Hematopoietic multipotent progenitor cell treated with erythropoietin and hydrocortisone succinate and interleukin-3 and kit ligand, for 8 days (in vitro differentiated cells): ENCODE data around the gene CBFA2T3.

Experiments
- DNase-seq: peaks from one replicate; pipeline ENCODE4 v3.0.0-alpha.2; 2015

Gene CBFA2T3

GRCh38 chr16:88830783-88831182 lies 146.2 kb downstream of the CBFA2T3 start:
- no peak for DNase-seq

- no peak for DNase-seq
These were observed 146.7 kb downstream of the CBFA2T3 start for GRCh38 chr16:88830258-88830657.

GRCh38 chr16:88828711-88829110 lies 148.3 kb downstream of the CBFA2T3 start:
- no peak for DNase-seq

GRCh38 chr16:88827727-88828126 lies 149.3 kb downstream of the CBFA2T3 start:
- no peak for DNase-seq

DNA sequence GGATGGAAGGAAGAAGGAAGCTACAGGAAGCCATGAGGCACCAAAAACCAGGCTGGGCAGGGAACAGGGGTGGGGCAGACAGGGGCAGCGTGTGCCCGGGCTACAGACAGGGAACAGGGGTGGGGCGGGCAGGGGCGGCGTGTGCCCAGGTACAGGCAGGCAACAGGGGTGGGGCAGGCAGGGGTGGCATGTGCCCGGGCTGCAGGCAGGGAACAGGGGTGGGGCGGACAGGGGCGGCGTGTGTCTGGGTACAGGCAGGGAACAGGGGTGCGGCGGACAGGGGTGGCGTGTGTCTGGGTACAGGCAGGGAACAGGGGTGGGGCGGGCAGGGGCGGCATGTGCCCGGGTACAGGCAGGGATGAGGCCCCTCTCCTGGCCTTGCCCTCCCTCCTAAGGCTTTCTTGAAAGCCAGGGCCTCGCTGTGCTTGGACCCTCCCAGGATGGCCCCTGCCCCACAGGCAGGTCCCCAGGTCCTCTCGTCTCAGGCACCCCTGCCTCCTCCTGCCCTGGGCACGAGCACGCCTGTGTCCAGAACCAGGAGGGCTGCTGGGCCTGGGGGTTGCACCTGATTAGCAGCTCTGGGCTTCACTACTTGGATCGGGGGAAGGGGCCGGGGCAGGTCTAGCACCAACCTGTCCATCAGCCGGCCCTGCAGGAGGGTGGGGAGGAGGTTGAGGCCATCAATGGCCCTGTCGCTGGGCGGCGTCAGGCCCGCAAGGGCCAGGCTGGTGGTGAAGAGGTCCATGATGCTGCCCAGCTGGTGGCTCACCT lies 150.8 kb downstream of the CBFA2T3 start:
- DNase-seq, result no peak

DNA sequence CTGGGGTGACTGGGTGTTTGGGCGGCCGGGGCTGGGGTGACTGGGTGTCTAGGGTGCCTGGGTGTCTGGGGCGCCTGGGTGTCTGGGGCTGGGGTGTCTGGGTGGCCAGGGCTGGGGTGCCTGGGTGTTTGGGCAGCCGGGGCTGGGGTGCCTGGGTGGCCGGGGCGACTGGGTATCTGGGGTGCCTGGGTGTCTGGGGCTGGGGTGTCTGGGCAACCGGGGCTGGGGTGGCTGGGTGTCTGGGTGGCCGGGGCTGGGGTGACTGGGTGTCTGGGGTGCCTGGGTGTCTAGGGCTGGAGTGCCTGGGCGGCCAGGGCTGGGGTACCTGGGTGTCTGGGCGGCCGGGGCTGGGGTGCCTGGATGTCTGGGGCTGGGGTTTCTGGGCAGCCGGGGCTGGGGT lies 151.9 kb downstream of the CBFA2T3 start:
- no peak for DNase-seq
